HG03039 (cell line): ENCODE results near the gene FIG4.
"Not testable (repeated sequence)": the region's sequence is repeated elsewhere in the genome, so short reads cannot be mapped to it uniquely, and the experiment has no call there.

Experiments used
- ATAC-seq: cut with Tn5 transposase; IDR thresholded peaks from one replicate; pipeline ENCODE4 v1.9.1; 2021; ENCODE audit warnings: mild to moderate bottlenecking, moderate library complexity; ENCODE audit not compliant: unreplicated experiment

The FIG4 gene

DNA sequence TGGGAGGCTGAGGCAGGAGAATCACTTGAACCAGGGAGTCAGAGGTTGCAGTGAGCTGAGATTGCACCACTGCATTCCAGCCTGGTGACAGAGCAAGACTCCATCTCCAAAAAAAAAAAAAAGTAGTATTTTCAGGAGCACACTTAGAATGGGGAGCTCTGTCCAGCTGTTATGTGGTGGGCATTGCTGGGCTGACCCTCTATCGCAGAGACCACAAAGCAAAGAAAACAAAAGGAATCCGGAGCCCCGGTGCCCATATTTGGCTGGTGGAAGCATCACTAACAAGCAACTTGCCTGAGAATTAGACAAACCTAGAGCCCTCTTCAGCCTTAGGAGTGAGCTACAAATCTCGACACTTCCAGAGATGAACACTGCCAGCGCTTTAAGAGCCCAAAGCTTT, 149.7 kb downstream of the FIG4 start:
- ATAC-seq = no peak

DNA sequence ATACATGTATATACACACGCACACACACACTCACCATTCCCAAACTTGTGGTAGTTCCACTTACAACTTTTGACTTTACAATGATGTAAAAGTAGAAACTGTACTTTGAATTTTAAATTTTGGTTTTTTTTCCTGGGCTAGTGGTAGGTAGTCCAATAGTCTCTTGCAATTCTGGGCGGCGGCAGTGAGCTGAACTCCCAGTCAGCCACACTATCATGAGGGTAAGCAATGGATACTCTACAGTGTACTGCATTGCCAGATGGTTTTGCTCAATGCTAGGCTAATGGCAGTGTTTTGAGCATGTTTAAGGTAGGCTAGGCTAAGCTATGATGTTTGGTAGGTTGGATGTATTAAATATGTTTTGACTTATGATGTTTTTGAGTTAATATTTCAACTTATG, 150.8 kb downstream of the FIG4 start:
- no peak for ATAC-seq

DNA sequence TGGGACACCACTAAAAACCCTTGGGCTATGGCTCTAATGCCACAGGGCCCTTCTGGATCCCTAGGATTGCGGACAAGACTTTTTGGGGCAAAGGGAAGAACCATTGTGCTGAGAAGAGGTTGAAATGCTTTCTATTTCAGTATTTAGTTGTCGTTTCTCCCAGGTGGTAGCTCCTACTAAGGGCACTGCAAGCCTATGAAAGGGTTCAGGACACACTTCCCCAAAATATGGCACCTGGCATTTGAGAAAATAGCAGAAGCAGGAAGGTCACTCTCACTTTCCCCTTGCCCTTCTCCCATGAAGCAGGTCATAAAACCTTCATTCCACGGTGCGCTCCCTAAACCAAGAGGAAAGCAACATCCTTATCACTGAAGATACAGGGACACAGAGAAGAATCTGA, 161.6 kb downstream of the FIG4 start:
- no peak for ATAC-seq

DNA sequence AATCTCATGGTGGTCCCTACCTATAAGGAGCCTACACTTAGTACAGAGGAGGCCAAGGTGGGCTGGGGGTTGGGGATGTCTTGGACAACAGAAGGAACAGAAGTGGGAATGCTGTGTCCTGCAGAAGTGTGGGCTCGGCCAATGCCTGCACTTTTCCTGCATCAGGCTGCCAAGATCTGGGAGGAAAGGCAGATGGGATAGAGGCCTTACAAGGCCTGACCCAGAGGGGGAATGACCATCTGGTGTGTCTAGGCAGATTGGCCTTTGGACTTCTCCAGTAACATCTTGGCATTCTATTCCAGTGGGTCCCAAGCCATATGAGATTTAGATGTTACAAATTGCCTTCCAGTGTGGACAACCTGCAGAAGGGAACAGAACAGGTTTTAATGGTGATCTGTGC, 162.3 kb downstream of the FIG4 start:
- ATAC-seq = no peak

- ATAC-seq = no peak
These were observed 162.9 kb downstream of the FIG4 start for GRCh38 chr6:109853951-109854350.

DNA sequence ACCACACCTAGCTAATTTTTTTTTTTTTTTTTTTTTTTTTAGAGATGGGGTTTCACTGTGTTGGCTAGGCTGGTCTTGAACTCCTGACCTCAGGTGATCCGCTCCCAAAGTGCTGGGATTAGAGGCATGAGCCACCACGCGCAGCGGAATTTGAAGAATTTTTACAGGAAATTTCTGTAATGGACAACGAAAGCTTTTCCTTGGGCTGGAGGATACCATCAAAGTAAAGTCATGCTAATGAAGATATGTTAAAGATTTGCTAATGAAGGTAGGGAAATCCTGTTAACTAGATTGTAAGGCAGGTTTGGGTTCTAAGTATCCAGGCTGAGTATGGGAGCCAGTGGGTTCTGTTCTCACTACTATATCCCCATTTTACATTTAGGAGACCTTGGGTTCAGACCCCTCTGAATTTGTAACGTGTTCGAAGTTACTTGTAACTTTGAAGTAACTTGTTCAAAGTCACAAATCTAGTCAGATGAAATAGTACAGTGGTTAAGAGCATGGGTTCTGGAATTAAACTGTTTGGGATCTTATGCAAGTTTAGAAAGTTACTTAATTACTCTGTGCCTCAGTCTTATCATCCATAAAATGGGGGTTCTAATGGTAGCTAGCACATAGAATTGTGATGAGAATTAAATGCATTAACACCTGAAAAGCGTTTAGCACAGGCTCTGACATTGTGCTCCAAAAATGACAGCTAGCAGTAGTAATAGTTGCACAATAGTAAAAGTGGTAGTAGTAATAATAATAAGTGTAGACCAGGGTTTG, 163.6 kb downstream of the FIG4 start:
- ATAC-seq = no peak

DNA sequence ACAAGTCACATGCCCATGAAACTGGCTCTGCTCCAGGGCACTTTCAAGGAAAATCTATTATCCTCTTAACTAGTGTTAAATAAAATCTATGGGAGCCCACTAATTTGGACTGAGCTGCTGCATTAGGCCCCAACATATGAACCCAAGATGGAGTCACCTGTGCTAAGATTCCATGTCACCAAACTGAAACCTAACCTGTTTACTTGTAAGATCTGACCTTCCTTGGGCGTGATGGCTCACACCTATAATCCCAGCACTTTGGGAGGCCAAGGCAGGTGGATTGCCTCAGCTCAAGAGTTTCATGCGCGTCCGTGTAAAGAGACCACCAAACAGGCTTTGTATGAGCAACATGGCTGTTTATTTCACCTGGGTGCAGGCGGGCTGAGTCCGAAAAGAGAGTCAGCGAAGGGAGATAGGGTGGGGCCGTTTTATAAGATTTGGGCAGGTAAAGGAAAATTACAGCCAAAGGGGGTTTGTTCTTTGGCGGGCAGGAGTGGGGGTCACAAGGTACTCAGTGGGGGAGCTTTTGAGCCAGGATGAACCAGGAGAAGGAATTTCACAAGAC, 164.5 kb downstream of the FIG4 start:
- not testable (repeated sequence) for ATAC-seq

GRCh38 chr6:109861946-109862345, 170.8 kb downstream of the FIG4 start:
- no peak for ATAC-seq

DNA sequence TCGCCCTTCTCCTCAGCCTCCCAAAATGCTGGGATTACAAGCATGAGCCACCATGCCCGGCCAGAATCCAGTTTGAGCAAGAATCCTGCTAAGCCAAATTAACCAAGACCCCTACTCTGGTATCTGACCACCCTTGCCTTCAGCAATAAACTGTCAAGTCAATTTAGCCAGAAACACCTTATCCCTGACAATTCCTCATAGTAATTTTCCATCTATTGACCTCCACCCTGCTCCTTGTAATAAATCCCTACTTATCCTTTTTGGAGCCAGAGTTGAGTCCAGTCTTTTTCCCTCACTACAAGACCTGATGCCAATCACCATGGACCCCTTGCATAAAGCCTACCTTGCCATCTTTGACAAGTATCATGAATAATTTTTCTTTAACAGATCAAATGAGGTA, 173.0 kb downstream of the FIG4 start:
- ATAC-seq = no peak

- ATAC-seq = no peak
These were observed 174.9 kb downstream of the FIG4 start for GRCh38 chr6:109865968-109866367.

DNA sequence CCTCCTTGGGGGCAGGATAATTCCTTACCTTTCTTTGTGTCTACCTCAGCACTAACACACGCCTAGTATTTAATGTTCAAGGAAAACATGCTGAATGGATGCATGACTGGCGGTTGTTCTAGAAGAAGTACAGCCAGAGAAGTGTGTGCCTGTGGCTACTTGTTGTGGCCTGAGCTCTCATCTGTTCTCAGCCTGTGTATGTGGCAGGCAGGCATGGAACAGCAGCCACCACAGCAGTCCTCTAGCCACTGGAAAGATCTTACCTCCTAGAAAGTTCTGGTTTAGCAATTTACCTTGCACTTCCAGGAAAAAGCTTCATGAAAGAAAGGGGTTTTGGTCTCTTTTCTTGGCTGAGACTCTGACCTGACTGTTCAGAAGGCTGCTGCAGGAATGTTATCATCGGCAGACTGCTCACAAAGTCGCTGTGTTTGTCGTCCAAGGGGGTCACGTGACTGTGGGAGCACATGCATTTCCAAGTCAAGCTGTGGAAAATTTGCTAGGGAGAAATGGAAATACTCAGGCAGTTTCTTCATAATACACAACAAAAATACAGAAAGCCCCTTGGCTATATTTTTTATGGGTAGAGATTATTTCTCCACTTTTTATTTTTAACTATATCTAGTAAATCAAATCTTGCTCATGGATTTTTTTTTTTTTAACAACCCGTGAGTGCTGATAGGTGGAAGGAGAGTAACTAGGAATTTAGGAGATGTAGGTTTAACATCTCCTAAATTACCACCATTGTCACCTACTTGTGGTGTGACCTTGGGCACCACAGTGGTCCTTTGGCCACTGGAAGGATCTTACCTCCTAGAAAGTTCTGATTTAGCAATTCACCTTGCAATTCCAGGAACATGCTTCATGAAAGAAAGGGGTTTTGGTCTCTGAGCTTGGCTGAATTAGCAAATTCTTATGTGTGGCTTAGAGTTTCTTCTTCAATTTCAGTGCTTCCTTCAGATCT, 176.2 kb downstream of the FIG4 start:
- no peak for ATAC-seq

DNA sequence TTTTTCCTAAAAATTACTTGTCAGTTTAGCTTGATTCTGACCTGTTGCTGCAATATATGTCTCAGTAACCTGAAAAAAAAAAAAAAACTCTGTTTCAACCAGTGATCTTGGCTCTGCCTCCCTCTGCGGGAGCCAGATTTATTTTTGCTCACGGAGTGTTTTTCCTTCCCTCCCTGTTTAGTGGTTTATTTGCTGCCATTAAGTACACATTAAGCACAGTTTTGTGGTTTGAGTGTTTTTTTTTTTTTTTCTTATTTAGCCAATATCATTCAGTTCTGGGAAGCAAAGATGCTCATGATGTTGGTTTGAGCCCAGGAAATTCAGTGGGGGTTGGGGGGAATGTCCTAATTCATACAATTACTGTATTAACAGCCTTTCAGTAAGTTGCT, 176.9 kb downstream of the FIG4 start:
- ATAC-seq = no peak

- ATAC-seq = not testable (repeated sequence)
These were observed 178.4 kb downstream of the FIG4 start for GRCh38 chr6:109869398-109870088.

- ATAC-seq = no peak
These were observed 179.0 kb downstream of the FIG4 start for GRCh38 chr6:109870089-109870410.

DNA sequence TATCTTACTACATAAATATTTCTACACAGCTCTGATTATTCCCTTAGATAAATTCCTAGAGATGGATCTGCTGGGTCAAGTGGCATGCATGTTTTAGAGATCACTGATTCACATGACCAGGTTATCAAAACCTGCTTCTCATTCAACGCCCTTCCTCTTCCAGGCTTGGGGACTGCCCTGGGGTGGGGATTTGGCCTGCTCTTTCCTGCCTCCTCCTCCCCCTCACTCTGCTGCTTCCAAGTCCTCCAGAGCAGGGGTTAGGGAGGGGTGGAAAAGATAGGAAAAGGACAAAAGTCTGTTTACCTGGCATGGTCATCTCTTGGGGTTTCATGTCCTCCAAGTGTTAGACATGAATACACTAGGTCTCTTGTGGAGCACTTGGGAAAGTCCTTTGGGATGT, 181.5 kb downstream of the FIG4 start:
- ATAC-seq = no peak

DNA sequence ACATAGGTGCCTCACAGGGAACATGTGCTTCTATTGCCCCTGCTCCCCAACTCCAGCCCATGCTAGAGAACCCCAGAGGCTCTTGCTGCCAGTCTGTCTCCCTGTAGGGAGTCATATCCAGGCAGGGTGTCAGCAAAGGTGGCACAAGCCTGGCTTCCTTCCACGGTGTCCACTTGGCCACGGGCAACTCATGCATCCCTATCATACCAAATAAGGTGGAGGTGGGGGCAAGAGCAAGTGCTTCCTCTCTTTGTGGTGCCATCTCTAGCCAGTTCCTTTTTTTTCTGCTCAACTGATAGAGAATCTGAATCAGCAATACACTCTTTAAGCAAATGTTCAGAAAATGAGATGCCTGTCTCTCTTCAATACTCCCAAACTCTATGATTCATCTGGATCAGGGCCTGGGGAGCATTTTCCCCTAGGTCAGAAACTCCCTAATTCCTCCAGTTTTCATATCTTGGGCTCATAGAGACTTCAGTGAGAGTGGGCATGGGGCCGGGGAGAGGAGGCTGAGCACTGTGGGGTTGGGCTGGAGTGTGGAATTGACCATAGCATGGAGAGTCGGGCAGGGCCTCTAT, 182.0 kb downstream of the FIG4 start:
- ATAC-seq = no peak

GRCh38 chr6:109874086-109874485, 183.0 kb downstream of the FIG4 start:
- ATAC-seq = no peak

- no peak for ATAC-seq
These were observed 183.5 kb downstream of the FIG4 start for GRCh38 chr6:109874621-109875020.
